GM21526 (cell line): ENCODE measurements around the gene NPDC1.
"Not testable (repeated sequence)": the region's sequence is repeated elsewhere in the genome, so short reads cannot be mapped to it uniquely, and the experiment has no call there.

Experiments
- ATAC-seq: cut with Tn5 transposase; IDR thresholded peaks from one replicate; pipeline ENCODE4 v1.9.1; 2021; ENCODE audit warnings: moderate library complexity; ENCODE audit not compliant: unreplicated experiment, low FRiP score

The NPDC1 gene

DNA sequence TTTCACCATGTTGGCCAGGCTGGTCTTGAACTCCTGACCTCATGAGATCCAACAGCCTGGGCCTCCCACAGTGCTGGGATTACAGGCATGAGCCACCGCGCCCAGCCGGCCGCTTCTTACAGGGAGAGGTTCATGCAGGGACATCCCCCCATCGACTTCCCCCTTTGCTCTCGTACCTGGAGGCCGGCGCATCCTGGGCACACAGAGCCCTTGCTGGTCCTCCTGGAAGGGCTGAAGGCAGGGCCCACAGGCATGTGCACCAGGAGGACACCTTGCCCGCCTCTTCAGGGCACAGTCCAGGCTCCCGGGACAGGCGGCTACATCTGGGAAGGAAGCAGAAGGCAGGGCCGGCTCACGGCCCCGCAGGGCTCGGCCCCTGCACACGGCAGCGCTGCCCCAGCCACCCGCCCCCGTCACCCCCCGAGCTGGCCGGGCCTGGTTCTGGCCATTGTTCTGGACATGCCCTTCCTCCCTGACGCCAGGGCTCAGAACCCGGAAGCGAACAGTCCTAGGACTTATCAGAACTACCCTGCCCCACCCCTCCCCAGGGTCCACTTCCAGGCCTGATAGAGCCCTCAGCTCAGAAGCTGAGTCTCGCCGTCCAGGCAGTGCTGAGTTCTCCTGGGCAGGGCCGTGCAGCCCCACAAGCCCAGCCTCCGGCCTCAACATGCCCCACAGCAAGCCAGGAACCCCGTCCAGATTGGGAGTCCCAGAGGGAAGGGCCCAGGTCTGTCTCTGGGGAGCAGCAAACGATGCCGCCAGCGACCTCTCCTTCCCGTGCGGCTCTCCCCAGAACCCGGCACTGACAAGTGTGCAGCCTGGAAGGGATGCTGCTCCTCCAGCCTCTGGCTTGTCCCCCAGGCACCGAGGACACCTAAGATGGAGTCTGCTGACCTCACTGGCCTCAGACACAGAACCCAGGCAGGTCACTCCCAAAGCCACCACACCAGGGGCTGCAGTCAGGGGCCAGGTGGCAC lies 2.9 kb downstream of the NPDC1 start:
- no peak for ATAC-seq

DNA sequence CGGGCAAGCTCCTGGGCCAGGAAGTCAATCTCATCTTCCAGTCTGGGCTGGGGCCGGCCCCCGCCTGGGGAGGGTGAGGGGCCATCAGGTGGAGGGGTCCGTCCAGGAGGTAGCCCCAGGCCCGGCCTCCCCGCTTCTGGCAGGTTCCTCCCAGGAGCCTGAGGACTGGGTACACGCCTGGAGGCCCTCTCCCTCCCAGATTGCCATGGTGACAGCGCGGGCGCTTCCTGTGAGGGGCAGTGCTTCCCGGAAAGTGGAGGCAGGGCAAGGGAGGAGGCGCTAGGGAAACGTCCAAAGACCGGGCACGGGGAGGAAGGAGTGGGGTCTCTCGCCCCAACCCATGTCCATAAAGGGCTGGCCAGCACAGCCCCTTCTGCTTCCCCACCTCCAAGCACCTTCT lies 4.9 kb downstream of the NPDC1 start:
- no peak for ATAC-seq

DNA sequence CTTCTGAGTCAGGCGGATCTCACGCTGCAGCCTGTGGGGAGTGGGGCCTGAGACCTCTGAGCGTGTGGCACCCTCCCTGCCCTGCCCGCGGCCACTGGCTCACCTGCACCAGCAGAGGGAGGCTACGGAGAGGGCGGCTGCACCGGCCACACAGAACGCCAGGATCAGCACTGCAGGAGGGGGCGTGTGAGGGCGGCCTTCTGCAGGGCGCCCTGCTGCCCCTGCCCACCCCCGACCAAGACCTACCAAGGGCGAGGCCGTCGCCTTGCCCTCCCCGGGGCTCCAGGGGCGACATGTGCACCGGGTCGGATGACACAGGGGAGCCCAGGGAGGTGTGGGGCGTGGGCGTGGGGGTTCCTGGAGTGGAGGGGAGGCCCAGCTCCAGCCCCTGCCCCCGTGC lies 5.4 kb downstream of the NPDC1 start:
- no peak for ATAC-seq

GRCh38 chr9:137039611-137040366 lies 6.2 kb downstream of the NPDC1 start:
- no peak for ATAC-seq

DNA sequence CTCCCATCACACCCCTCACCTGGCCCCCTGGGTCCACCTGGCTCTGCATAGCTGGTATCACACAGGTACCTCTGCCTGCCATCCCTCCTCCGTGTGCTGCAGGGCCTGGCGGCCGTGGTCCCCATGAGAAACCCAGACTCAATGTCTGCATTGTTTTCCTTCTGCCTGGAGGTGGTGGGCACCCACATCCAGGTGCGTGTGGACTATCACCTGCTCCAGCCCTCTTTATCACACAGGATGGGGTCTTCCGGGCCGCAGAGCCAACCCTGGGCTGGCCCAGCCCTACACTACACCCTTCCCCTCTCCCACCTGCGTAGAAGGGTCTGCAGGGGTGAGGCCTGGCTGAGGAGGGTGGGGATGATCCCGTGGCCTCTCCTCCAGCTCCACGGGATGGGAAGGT lies 7.1 kb downstream of the NPDC1 start:
- no peak for ATAC-seq

GRCh38 chr9:137037483-137037882 lies 8.5 kb downstream of the NPDC1 start:
- no peak for ATAC-seq

GRCh38 chr9:137037035-137037434 lies 8.9 kb downstream of the NPDC1 start:
- ATAC-seq: no peak

DNA sequence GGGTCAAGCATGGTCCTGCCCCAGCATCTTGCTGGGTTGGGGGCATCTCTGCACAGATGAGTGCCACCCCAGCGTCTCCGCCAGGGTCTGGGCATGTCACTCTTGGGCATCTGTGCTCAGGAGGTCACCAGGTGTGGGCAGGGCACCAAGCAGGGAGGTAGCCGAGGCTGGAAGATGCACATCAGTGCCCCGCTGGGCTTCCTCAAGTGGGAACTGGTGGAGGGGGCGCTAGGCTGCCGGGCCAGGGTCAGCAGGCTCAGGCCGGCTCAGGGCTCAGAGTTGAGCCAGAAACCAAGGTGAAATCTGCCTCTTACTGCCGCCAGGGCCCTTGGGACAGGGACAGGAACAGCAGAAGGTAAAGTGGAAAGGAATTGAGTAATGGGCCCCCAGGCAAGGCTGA lies 10.0 kb downstream of the NPDC1 start:
- no peak for ATAC-seq

GRCh38 chr9:137035507-137035834 lies 10.5 kb downstream of the NPDC1 start:
- no peak for ATAC-seq

DNA sequence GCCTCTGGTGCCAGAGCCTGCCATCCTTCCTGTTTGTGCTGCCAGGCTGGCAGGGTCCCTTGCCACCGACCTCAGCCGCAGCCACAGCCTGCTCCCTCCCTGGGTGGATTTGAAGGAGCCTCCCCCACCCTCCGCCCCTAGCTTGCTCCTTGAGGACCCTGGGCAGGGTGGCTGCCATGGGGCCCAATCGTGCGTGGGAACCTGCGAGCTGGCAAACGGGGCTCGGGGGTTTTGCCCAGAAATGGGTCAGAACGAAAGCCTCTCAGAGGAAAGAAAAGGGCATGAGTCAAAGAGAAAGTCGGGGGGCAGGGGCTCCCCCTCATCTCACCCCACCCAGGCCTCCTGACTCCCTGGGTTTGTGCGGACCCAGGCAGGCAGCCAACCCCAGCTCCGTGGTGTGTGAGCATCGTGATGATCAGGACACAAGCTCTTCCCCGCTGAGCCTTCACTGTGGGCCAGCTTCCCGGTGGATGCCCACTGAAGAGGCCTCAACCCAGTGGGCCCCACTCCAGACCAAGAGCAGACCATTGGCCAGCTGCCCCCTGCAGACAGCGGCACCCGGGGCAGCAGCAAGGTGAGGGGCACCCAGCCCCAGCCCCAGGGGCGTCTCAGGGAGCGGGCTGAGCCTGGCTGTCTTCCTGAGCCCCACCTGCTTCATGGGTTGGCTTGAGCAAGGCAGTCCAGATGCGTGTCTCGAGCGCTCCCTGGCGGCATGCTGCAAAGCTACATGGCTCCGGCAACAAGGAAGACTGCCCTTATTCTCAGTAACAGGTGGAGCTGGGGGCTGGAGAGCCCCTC lies 11.1 kb downstream of the NPDC1 start:
- no peak for ATAC-seq

DNA sequence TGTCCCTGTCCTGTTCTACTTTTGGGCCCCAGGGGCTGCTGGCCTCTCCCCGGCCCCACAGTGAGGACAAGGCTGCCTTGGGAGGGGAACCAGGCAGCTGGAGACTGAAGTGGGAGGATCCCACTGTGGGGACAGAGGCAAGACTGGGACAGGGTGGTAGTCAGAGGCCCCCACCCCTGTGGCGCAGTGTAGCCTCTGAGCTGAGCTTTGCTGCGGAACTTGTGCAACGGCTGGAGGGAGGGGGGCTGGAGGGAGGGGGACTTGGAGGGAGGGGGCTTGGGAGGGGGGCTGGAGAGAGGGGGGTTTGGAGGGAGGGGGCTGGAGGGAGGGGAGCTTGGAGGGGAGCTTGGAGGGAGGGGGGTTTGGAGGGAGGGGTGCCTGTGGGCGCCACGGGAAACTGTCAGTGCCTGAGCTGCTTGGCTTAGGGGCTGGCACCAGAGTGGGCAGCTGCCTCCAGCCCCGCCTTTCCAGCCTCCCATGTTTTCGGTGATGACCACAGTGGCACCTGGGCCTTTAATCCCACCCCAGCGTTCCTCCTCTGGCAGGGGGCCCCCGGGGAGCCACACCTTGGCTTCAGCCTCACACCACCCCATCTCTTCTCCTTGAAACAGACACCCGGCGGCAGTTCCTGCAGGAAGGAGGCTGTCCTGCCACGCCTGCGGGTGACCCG lies 11.8 kb downstream of the NPDC1 start:
- no peak for ATAC-seq

DNA sequence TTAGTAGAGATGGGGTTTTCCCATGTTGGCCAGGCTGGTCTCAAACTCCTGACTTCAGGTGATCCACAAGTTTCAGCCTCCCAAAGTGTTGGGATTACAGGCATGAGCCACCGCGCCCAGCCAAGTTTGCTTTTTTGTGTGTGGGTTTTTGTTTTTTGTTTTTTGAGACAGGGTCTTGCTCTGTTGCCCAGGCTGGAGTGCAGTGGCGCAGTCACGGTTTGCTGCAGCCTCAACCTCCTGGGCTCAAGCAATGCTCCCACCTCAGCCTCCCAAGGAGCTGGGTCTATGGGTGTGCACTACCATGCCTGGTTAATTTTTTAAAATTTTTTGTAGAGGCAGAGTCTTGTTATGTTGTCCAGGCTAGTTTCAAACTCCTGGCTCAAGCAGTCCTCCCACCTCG lies 12.5 kb downstream of the NPDC1 start:
- not testable (repeated sequence) for ATAC-seq

- ATAC-seq: no peak
Observed at GRCh38 chr9:137032858-137033257, 13.1 kb downstream of the NPDC1 start.

DNA sequence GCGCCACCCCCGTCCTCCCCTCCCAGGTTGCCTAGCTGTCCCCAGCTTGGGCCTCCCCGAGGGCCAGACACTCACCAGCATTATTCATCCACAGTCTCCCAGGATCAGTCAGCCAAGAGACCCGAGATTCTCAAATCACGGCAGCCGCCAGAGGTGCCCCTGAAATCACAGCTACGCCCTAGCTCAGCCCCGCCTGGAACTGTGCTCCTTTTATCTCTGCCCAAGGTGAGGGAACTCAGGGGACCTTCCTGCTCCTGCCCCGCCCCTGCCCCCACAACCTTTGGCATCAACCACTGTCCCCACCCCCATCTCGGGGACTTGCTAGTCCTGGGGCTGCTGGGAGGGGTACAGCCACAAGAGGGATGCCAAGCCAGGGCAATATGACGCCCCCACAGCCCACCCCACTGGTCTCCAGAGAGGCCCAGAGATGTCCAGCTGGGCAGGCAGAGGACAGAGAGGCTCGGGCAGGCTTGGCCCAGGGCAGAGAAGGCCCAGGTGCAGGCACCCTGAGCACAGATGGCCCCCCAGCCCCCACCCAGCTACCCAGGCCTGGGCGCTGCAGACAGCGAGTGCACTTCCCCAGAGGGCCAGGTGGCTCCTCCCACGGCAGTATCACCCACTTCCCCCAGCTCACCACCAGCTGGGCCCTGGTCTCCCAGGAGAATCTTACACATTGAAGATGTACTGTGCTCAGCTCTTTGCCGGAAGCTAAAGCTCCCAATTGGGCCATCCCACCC lies 13.9 kb downstream of the NPDC1 start, which contains the start of gene FUT7:
FUT7 (minus strand) TSS at position 185 of the 737 bp plus-strand sequence; CDS start at position 88, 97 bp downstream.
- no peak for ATAC-seq

GRCh38 chr9:137030538-137031527 lies 15.1 kb downstream of the NPDC1 start:
- no peak for ATAC-seq

DNA sequence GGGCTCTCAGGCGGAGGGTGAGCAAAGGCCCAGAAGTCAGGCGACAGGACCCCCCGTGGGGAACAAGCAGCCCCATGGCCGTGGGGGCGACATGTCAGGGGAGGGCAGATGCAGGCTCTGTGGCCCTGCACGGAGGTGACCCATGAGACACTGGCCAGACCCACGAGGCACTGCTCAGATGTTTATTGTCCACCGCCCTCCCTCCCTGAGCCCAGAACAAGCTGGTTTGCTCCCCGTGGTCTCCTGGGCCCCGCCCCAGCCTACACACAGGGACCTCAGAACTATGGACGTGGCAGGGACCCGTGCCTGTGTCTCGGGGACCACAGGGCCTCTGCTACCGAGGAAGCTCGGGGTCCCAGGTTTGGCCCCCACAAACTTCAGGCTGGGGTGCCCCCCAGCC lies 16.0 kb downstream of the NPDC1 start:
- no peak for ATAC-seq

- no peak for ATAC-seq
Observed at GRCh38 chr9:137029058-137029936, 16.7 kb downstream of the NPDC1 start.
